A673 (cell line): ENCODE results near the gene SPRYD4.

Experiments
- EZH2 ChIP-seq: fragments of 200-600 bp; sonication (generic); IDR thresholded peaks from 2 replicates; pipeline ENCODE4 v1.6.1; 2017; ENCODE audit warnings: borderline replicate concordance, low read depth, mild to moderate bottlenecking, mixed read lengths, antibody characterized with exemption, low read length; ENCODE audit not compliant: poor library complexity, severe bottlenecking
- TF ChIP-seq, protein P1 (sequence below): fragments of 300-800, 200-600 bp; sonication (generic); conservative IDR thresholded peaks from 2 replicates; pipeline ENCODE4 v1.5.1; 2017; ENCODE audit warnings: low read depth, mild to moderate bottlenecking, antibody characterized with exemption, low read length, moderate library complexity, mixed read lengths

DNA sequence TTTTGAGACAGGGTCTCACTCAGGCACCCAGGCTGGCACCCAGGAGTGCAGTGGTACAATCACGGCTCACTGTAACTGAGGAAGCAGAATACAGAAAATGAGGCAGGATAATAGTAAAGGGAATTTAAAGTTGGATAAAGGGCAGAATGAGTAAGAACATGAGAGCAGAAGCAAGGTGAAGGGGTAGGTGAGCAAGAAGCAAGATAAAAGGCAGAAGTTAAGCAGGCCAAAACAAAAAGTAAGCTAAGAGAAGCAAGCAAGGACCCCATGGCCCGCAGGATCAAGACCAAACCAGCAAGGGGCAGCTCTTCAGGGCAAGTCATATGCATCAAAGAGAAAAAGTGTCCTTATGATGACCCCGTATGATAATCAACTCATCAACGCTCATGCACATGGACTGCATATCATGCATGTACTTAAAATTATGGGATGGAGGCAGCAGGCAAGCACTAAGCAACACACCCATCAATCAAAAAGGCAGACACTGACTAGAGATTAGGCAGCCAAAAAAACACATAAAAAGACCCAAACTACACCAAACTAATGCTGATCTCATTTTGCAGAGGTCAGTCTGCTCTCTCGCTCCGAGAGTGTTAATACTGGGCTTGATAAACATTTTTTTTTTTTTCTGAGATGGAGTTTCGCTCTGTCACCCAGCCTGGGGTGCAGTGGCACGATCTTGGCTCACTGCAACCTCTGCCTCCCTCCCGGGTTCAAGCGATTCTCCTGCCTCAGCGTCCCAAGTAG, 30.8 kb upstream of the SPRYD4 start:
- TF ChIP-seq, protein P1, sequence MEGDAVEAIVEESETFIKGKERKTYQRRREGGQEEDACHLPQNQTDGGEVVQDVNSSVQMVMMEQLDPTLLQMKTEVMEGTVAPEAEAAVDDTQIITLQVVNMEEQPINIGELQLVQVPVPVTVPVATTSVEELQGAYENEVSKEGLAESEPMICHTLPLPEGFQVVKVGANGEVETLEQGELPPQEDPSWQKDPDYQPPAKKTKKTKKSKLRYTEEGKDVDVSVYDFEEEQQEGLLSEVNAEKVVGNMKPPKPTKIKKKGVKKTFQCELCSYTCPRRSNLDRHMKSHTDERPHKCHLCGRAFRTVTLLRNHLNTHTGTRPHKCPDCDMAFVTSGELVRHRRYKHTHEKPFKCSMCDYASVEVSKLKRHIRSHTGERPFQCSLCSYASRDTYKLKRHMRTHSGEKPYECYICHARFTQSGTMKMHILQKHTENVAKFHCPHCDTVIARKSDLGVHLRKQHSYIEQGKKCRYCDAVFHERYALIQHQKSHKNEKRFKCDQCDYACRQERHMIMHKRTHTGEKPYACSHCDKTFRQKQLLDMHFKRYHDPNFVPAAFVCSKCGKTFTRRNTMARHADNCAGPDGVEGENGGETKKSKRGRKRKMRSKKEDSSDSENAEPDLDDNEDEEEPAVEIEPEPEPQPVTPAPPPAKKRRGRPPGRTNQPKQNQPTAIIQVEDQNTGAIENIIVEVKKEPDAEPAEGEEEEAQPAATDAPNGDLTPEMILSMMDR, result no peak
- TF ChIP-seq EZH2, result no peak
